SK-N-MC (cell line): ENCODE measurements around the gene SHANK1.

Experiments
- DNase-seq: peaks from one replicate; pipeline ENCODE4 v3.0.0-alpha.2; 2011; ENCODE audit warnings: low read depth, low spot score
- H3K27ac ChIP-seq: fragments of 200-600 bp; sonication (generic); 2 replicates; pipeline ENCODE4 v1.5.1; 2016; ENCODE audit warnings: mixed run types
- H3K36me3 ChIP-seq: fragments of 200-600 bp; sonication (generic); 2 replicates; pipeline ENCODE4 v1.6.1; 2017; ENCODE audit warnings: antibody characterized with exemption, low read length, mixed read lengths; ENCODE audit not compliant: insufficient read depth
- H3K4me3 ChIP-seq: fragments of 200-600 bp; sonication (generic); 2 replicates; pipeline ENCODE4 v1.5.1; 2016
- H3K9ac ChIP-seq: fragments of 200-600 bp; sonication (generic); 2 replicates; pipeline ENCODE4 v1.8.0; 2017; ENCODE audit warnings: mixed run types, mixed read lengths; ENCODE audit not compliant: insufficient read length
- H3K9me3 ChIP-seq: fragments of 200-600 bp; sonication (generic); 2 replicates; pipeline ENCODE4 v1.6.1; 2017; ENCODE audit warnings: low read depth, mild to moderate bottlenecking, antibody characterized with exemption, low read length, moderate library complexity, mixed read lengths
- EZH2 ChIP-seq: fragments of 200-600 bp; sonication (generic); IDR thresholded peaks from one replicate; pipeline ENCODE4 v1.6.1; 2017; ENCODE audit warnings: antibody characterized with exemption
- FOXP2 ChIP-seq: optimal IDR thresholded peaks from 2 replicates; pipeline ENCODE3; 2011; ENCODE audit warnings: mild to moderate bottlenecking, moderate library complexity; ENCODE audit not compliant: insufficient read depth; ENCODE audit errors: extremely low read length, control extremely low read depth
- POLR2AphosphoS5 ChIP-seq: IDR thresholded peaks from 2 replicates; pipeline ENCODE4 v1.6.1; 2012; ENCODE audit warnings: mild to moderate bottlenecking, low read depth, low read length, borderline replicate concordance

SHANK1 gene

GRCh38 chr19:50710094-50710493 lies 9.5 kb downstream of the SHANK1 start:
- no peak for DNase-seq
- H3K9me3 ChIP-seq, result no peaks in the 10 kb centered on the region

GRCh38 chr19:50708179-50708879 lies 11.3 kb downstream of the SHANK1 start:
- peaks cover 14% of the 10 kb centered on the region; the same call in 1 of the 2 replicates for H3K36me3 ChIP-seq
- no peak overlapping the region for H3K9ac ChIP-seq
- H3K27ac ChIP-seq, result no peak overlapping the region
- H3K4me3 ChIP-seq, result no peak overlapping the region
- H3K9me3 ChIP-seq, result no peaks in the 10 kb centered on the region
- TF ChIP-seq EZH2 (no peak), POLR2AphosphoS5 (no peak), FOXP2 (no peak)
- no peak for DNase-seq

More at GRCh38 chr19:50710094-50710493, 9.5 kb downstream of the SHANK1 start:
- Histone ChIP-seq H3K27ac (no peak overlapping the region), H3K9ac (no peak overlapping the region), H3K4me3 (no peak overlapping the region), H3K36me3 (peaks cover 15% of the 10 kb centered on the region; the same call in 1 of the 2 replicates)
- TF ChIP-seq FOXP2 (no peak), EZH2 (no peak), POLR2AphosphoS5 (no peak)

- DNase-seq, result no peak
- H3K36me3 ChIP-seq, result peaks cover under 1% of the 10 kb centered on the region; the same call in 1 of the 2 replicates
- H3K9me3 ChIP-seq, result no peaks in the 10 kb centered on the region
- H3K4me3 ChIP-seq, result no peak overlapping the region
- TF ChIP-seq EZH2 (no peak), FOXP2 (no peak)
- no peak overlapping the region for H3K9ac ChIP-seq
- no peak overlapping the region for H3K27ac ChIP-seq
Measured at GRCh38 chr19:50706387-50706786, 13.2 kb downstream of the SHANK1 start.

- Histone ChIP-seq H3K36me3 (no peaks in the 10 kb centered on the region), H3K9me3 (no peaks in the 10 kb centered on the region), H3K9ac (no peak overlapping the region), H3K4me3 (no peak overlapping the region), H3K27ac (no peak overlapping the region)
- TF ChIP-seq POLR2AphosphoS5 (no peak), FOXP2 (no peak), EZH2 (no peak)
- no peak for DNase-seq
Measured at GRCh38 chr19:50705422-50706019, 14.1 kb downstream of the SHANK1 start.

GRCh38 chr19:50703915-50704796 lies 15.4 kb downstream of the SHANK1 start:
- Histone ChIP-seq H3K9ac (no peak overlapping the region), H3K4me3 (no peak overlapping the region), H3K36me3 (no peaks in the 10 kb centered on the region), H3K9me3 (no peaks in the 10 kb centered on the region), H3K27ac (no peak overlapping the region)
- TF ChIP-seq EZH2 (no peak), FOXP2 (no peak)
- DNase-seq, result no peak

- DNase-seq, result no peak
- no peak for TF ChIP-seq POLR2AphosphoS5
- TF ChIP-seq EZH2, result no peak
- TF ChIP-seq FOXP2, result no peak
- H3K9me3 ChIP-seq, result no peaks in the 10 kb centered on the region
- H3K27ac ChIP-seq, result no peak overlapping the region
- no peaks in the 10 kb centered on the region for H3K36me3 ChIP-seq
- H3K9ac ChIP-seq, result no peak overlapping the region
- no peak overlapping the region for H3K4me3 ChIP-seq
Measured at GRCh38 chr19:50702871-50703829, 16.5 kb downstream of the SHANK1 start.

- Histone ChIP-seq H3K27ac (no peak overlapping the region), H3K9ac (no peak overlapping the region), H3K4me3 (no peak overlapping the region), H3K9me3 (no peaks in the 10 kb centered on the region), H3K36me3 (no peaks in the 10 kb centered on the region)
- no peak for TF ChIP-seq EZH2
- no peak for TF ChIP-seq FOXP2
- TF ChIP-seq POLR2AphosphoS5, result no peak
- no peak for DNase-seq
Measured at GRCh38 chr19:50702158-50702870, 17.3 kb downstream of the SHANK1 start.
